Astrocyte of the spinal cord (primary cell): ENCODE measurements around the gene INTU.

Experiments
- DNase-seq: peaks from one replicate; pipeline ENCODE4 v3.0.0; 2011; ENCODE audit warnings: low read depth, low spot score
- H3K4me3 ChIP-seq: 2 replicates; pipeline ENCODE4 v1.5.1; 2011; ENCODE audit warnings: low read depth, mild to moderate bottlenecking, low read length, moderate library complexity
- in situ Hi-C: cut with HindIII; loops from 2 replicates; pipeline ENCODE4 v1.10.0; 2017; ENCODE audit warnings: low sequenced_read_pairs
- TF ChIP-seq, protein P1 (sequence below): IDR thresholded peaks from 2 replicates; pipeline ENCODE4 v1.5.1; 2012; ENCODE audit warnings: low read depth, mild to moderate bottlenecking, low read length, inconsistent platforms

Gene INTU

DNA sequence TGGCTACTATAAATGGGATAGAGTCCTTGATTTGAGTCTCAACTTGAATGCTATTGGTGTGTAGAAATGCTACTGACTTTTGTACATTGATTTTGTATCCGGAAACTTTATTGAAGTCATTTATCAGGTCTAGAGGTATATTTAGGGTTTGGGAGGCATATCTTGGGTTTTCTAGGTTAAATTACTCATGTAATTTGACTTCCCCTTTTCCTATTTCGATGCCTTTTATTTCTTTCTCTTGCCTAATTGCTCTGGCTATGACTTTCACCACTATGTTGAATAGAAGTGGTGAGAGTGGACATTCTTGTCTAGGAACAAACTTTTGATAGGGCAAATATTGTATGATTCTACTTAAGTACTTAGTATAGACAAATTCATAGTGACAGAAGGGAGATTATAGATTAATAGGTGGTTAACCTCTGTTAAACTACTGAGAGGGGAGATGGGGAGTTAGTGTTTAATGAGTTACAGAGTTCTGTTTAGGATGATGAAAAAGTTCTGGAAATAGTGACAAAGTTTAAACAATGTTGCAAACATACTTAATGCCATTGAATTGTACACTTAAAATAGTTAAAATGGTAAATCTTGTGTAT, 126.6 kb downstream of the INTU start:
- H3K4me3 ChIP-seq = no peak overlapping the region
- in situ Hi-C loops = no loop called here
- no peak for DNase-seq
- TF ChIP-seq, protein P1, sequence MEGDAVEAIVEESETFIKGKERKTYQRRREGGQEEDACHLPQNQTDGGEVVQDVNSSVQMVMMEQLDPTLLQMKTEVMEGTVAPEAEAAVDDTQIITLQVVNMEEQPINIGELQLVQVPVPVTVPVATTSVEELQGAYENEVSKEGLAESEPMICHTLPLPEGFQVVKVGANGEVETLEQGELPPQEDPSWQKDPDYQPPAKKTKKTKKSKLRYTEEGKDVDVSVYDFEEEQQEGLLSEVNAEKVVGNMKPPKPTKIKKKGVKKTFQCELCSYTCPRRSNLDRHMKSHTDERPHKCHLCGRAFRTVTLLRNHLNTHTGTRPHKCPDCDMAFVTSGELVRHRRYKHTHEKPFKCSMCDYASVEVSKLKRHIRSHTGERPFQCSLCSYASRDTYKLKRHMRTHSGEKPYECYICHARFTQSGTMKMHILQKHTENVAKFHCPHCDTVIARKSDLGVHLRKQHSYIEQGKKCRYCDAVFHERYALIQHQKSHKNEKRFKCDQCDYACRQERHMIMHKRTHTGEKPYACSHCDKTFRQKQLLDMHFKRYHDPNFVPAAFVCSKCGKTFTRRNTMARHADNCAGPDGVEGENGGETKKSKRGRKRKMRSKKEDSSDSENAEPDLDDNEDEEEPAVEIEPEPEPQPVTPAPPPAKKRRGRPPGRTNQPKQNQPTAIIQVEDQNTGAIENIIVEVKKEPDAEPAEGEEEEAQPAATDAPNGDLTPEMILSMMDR = no peak

DNA sequence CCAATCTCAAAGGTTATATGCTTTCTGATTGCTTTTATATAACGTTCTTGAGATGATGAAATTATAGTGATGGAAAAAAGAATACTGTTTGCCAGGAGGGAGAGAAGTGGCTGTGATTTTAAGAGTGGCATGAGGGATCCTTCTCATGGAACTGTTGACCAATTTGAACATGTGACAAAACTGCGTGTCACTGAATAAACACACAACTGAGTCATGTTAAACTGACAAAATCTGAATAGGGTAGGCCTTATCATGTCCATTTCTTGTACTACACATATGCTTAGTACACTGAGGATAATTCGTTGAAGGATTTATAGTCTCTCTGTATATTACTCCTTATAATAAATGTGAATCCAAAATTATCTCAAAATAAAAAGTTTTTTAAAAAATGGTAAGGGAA, 127.1 kb downstream of the INTU start:
- H3K4me3 ChIP-seq = no peak overlapping the region
- no peak for DNase-seq
- in situ Hi-C loops = no loop called here
- TF ChIP-seq, protein P1 = no peak

DNA sequence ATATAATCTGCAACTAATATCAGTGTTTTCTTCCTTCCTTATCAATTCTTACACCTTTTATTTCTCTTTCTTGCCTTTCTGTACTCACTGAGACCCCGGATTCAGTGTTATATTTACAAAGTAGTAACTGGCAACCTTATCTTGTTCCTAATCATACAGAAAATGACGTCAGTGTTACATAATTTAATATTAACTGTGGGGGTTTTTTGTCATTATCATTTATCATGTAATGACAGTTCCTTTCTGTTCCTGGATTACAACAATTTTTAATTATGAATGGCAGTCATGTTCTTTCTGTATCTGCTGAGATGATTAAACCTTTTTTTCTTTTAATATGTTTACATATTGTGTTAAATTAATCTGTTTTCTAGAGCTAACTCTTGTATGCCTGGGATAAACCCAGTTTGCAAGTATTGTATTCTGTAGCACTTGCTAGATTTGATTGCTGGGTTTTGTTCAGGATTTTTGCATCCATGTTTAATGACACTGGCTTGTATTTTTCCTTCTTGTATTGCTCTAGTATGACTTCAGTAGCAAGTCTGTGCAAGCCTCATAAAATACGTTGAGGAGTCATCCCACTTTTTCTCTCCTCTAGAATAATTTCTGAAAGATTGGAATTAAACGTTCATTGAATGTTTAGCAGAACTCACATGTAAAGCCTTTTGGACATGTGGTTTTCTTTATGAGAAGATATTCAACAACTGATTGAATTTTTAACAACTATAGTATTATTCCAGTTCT, 138.9 kb downstream of the INTU start:
- in situ Hi-C loops = no loop called here
- no peak overlapping the region for H3K4me3 ChIP-seq
- TF ChIP-seq, protein P1 = no peak

DNA sequence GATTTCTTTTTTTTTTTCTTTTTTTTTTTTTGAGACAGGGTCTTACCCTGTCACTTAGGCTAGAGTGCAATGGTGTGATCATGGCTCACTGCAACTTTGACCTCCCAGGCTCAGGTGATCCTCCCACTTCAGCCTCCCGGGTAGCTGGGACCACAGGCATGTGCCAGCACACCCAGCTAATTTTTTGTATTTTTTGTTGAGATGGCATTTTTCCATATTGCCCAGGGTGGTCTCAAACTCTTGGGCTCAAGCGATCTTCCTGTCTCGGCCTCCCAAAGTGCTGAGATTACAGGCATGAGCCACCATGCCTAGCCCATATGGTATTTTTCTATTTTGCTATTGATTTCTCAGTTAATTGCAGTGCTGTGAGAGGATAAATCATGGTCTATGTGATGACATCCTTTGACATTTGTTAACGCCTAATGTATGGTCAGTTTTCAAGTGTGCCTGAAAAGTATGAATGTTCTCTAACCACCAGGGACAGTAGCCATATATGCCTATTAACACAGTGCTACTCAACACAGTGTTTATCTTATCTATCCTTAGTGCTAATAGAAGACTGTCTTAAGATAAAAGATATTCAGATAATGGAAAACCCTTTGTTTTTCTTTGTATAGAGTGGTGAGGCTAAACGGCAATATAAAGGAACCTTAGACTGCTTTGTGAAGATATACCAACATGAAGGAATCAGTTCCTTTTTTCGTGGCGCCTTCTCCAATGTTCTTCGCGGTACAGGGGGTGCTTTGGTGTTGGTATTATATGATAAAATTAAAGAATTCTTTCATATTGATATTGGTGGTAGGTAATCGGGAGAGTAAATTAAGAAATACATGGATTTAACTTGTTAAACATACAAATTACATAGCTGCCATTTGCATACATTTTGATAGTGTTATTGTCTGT, 140.3 kb downstream of the INTU start:
- no peak for DNase-seq
- in situ Hi-C loops = no loop called here

More for the DNA sequence above, 138.9 kb downstream of the INTU start:
- no peak for DNase-seq

DNA sequence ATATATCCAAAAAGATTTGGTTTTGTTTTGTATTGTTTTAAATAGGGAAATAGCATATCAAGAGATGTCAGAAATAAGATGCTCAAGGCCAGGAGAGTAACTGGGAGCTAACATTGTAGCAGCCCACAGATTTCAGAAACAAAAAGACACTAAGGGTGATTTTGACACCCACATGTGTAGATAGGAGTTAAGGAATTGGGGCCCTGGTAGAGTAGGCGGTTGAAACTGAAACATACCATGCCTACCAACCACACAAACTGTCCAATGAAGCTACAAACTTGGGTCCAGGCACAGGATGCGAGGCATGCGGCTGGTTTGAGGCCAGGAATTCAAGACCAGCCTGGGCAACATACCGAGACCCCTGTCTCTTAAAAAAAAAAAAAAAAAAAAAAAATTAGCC, 143.1 kb downstream of the INTU start:
- in situ Hi-C loops = no loop called here
- no peak for DNase-seq
- H3K4me3 ChIP-seq = no peak overlapping the region
- TF ChIP-seq, protein P1 = no peak

More for the DNA sequence above, 140.3 kb downstream of the INTU start:
- H3K4me3 ChIP-seq = no peak overlapping the region
- TF ChIP-seq, protein P1 = no peak
